GM12878 (cell line): Measurements from ENCODE around the gene NUDT13. TPM values are rescaled to one million over a fixed set of nuclear protein-coding genes. Genes with fewer than 3 reads are reported as not detected.

Experiments
- ATAC-seq: fragments of 200-7000 bp; cut with Tn5 transposase; 3 replicates; pipeline ENCODE4 v1.9.1; 2020; ENCODE audit warnings: mild to moderate bottlenecking, moderate library complexity
- BruUV-seq: library from RNA; stranded (reverse); fragments of 400-500 nt; replicated peaks from 2 replicates; lab custom pipeline; 2021; lab: Mats Ljungman, UMichigan
- CTCF ChIA-PET: fragments of 300-600 bp; sonication (Branson Sonifier 250); formaldehyde crosslinking; extraction: SDS; loops from one replicate; lab custom pipeline; 2021; ENCODE audit warnings: inconsistent platforms; lab: Yijun Ruan, JAX
- POLR2A ChIA-PET: fragments of 350-600 bp; formaldehyde crosslinking; extraction: SDS; loops from one replicate; lab custom pipeline; 2021; ENCODE audit warnings: inconsistent platforms; lab: Charles Lee
- RAD21 ChIA-PET: fragments of 300-600 bp; sonication (Branson Sonifier 250); formaldehyde crosslinking; loops from one replicate; lab custom pipeline; 2023; ENCODE audit warnings: antibody characterized with exemption; ENCODE audit not compliant: unreplicated experiment; lab: Charles Lee
- SMC1A ChIA-PET: fragments of 300-600 bp; sonication (Branson Sonifier 250); formaldehyde crosslinking; loops from one replicate; lab custom pipeline; 2023; ENCODE audit not compliant: unreplicated experiment, uncharacterized antibody; lab: Charles Lee
- DNase-seq: peaks from one replicate; pipeline ENCODE4 v3.0.0-alpha.2; 2011; ENCODE audit warnings: low read depth, low spot score
- FAIRE-seq: peaks from 3 replicates; lab custom pipeline; 2011; peaks lifted over from hg19 to GRCh38; lab: Jason Lieb, UNC
- H2AFZ ChIP-seq: 2 replicates; pipeline ENCODE4 v1.6.0; 2011; ENCODE audit warnings: low read depth, low read length, control low read depth; ENCODE audit not compliant: control insufficient read depth
- H3K27ac ChIP-seq: 2 replicates; pipeline ENCODE4 v1.5.1; 2011; ENCODE audit warnings: control low read depth; ENCODE audit not compliant: control insufficient read depth, insufficient read depth
- H3K27me3 ChIP-seq, 2 experiments: replicated peaks in 1 of 2; 2 replicates each; pipeline versions ENCODE4 v1.6.0 to v1.6.1; 2011; ENCODE audit warnings: low read length in 1 of 2; ENCODE audit not compliant: control insufficient read depth in 2 of 2, insufficient read depth in 2 of 2
- H3K36me3 ChIP-seq, 2 experiments: 2 replicates each; pipeline ENCODE4 v1.5.1; 2011; ENCODE audit warnings: low read length in 1 of 2; ENCODE audit not compliant: control insufficient read depth in 2 of 2, insufficient read depth in 2 of 2
- H3K4me1 ChIP-seq: 2 replicates; pipeline ENCODE4 v1.6.1; 2011; ENCODE audit warnings: mild to moderate bottlenecking, low read length, moderate library complexity, mixed read lengths; ENCODE audit not compliant: control insufficient read depth, insufficient read depth
- H3K4me2 ChIP-seq: 2 replicates; pipeline ENCODE4 v1.6.0; 2011; ENCODE audit warnings: control low read depth; ENCODE audit not compliant: control insufficient read depth, insufficient read depth
- H3K4me3 ChIP-seq: fragments of 200-600 bp; sonication (generic); 2 replicates; pipeline ENCODE4 v1.5.1; 2016
- H3K79me2 ChIP-seq: 2 replicates; pipeline ENCODE4 v1.6.0; 2011; ENCODE audit warnings: low read length; ENCODE audit not compliant: control insufficient read depth, insufficient read depth
- H3K9ac ChIP-seq: 2 replicates; pipeline ENCODE4 v1.8.0; 2011; ENCODE audit warnings: low read length, control low read depth, mixed read lengths; ENCODE audit not compliant: control insufficient read depth, insufficient read depth
- H3K9me3 ChIP-seq: replicated peaks from 3 replicates; pipeline ENCODE4 v1.5.1; 2011; ENCODE audit warnings: mild to moderate bottlenecking, low read length; ENCODE audit not compliant: control insufficient read depth, insufficient read depth
- H4K20me1 ChIP-seq: 2 replicates; pipeline ENCODE4 v1.6.0; 2011; ENCODE audit not compliant: control insufficient read depth, insufficient read depth
- MEF2A ChIP-seq: IDR thresholded peaks from 2 replicates; pipeline ENCODE4 v1.6.1; 2011; ENCODE audit warnings: low read depth, mild to moderate bottlenecking, low read length, moderate library complexity; ENCODE audit not compliant: insufficient read depth
- NKRF ChIP-seq: fragments of 450-650 bp; conservative IDR thresholded peaks from 2 replicates; pipeline ENCODE4 v1.6.1; 2017; ENCODE audit warnings: mild to moderate bottlenecking, moderate library complexity
- WGBS: methylation state at CpG from one replicate; pipeline ENCODE4 v1.1.6; 2016; ENCODE audit warnings: low lambda C conversion rate; ENCODE audit not compliant: insufficient replicate concordance, insufficient coverage; ENCODE audit errors: missing lambda C conversion rate; 5-methylcytosine and 5-hydroxymethylcytosine counted together
- in situ Hi-C: fragments of 300-500 bp; cut with MboI; formaldehyde crosslinking; loops from 9 replicates; pipeline ENCODE4 v1.14.3; 2018; ENCODE audit warnings: mixed read lengths
- intact Hi-C: fragments of 100-400 bp; cut with micrococcal nuclease; formaldehyde crosslinking; loops from one replicate; pipeline ENCODE4 v1.14.2; 2022; ENCODE audit not compliant: unreplicated experiment
- polyA plus RNA-seq, 11 experiments: library from polyadenylated mRNA; depleted of rRNA in 4 of 11; unstranded in 6 of 11; stranded (reverse) in 5 of 11; fragments of >200 nt; fragmentation: Nextera tagmentation in 4 of 11; fragmentation: Illumina TruSeq in 1 of 11; extraction: Ambion mirVana in 4 of 11; extraction: Trizol in 1 of 11; gene quantifications; 1 replicate in 1 of 11; 2 replicates in 10 of 11; pipeline versions ENCODE4 v1.2.1 to v1.2.3, GENCODE V29; 2011 to 2016; ENCODE audit warnings: inconsistent platforms in 2 of 11, missing spikeins in 2 of 11, low read depth in 1 of 11
- total RNA-seq, 4 experiments: library from RNA; depleted of rRNA in 3 of 4; stranded (reverse); fragments of >200 nt in 3 of 4; fragmentation: Illumina TruSeq in 1 of 4; extraction: Trizol in 1 of 4; gene quantifications; 2 replicates each; pipeline versions ENCODE4 v1.2.1 to v1.2.3, GENCODE V29; 2013 to 2021

Gene NUDT13
- total and polyA plus RNA-seq, 10 of the 15 experiments (the other 5 are each of a cell fraction or from before 2014, with no cell fraction given): 0.72 to 6.1 (median 1.9) TPM

GRCh38 chr10:73156054-73156453, 45.8 kb downstream of the NUDT13 start:
- WGBS: 0% methylated on average over 3 of the region's 3 CpGs
- ChIA-PET RAD21 (no interaction called here), POLR2A (interaction anchor here (0.6 to 1.1 kb wide), 2 partner anchors 7 to 59 kb away, joined by 3 read pairs; partner anchors contain the start of gene P4HA1), SMC1A (interaction anchor here (0.7 to 1.2 kb wide), 4 partner anchors 21 to 57 kb away, joined by 3 to 4 read pairs (median 4); no protein-coding TSS in a partner anchor), CTCF (interaction anchor here (0.6 to 5.3 kb wide), 3 partner anchors 60 to 101 kb away, joined by 3 to 110 read pairs (median 4); partner anchors contain the start of gene P4HA1)
- H2AFZ ChIP-seq: no peak overlapping the region
- TF ChIP-seq MEF2A: 0 out of 2 replicates have a peak, but pooled peaks have one; percentile 51
- no peak for TF ChIP-seq NKRF
- H3K27me3 ChIP-seq: no peaks in the 10 kb centered on the region
- BruUV-seq: no TSS peak
- H3K79me2 ChIP-seq: peaks cover 11% of the 10 kb centered on the region
- no peak overlapping the region; the same call in 1 of the 2 replicates for H3K27ac ChIP-seq
- no peak overlapping the region for H3K9ac ChIP-seq
- no peaks in the 10 kb centered on the region; the same call in 2 of the 3 replicates for H3K9me3 ChIP-seq
- no peaks in the 10 kb centered on the region for H4K20me1 ChIP-seq
- peaks cover 0 to 24% of the 10 kb centered on the region in 2 experiments; a peak in 3 of 4 replicates for H3K36me3 ChIP-seq
- no peak for FAIRE-seq
- peak overlapping the region; percentile 11 for H3K4me2 ChIP-seq
- in situ Hi-C loops: no loop called here
- no peak for ATAC-seq
- DNase-seq: no peak
- intact Hi-C loops: no loop called here
- H3K4me1 ChIP-seq: no peaks in the 10 kb centered on the region
- no peak overlapping the region for H3K4me3 ChIP-seq
